GM21515 (cell line): ENCODE measurements around the gene LITAF.

Experiments
- ATAC-seq: cut with Tn5 transposase; IDR thresholded peaks from one replicate; pipeline ENCODE4 v1.9.1; 2021; ENCODE audit not compliant: unreplicated experiment

Gene LITAF

DNA sequence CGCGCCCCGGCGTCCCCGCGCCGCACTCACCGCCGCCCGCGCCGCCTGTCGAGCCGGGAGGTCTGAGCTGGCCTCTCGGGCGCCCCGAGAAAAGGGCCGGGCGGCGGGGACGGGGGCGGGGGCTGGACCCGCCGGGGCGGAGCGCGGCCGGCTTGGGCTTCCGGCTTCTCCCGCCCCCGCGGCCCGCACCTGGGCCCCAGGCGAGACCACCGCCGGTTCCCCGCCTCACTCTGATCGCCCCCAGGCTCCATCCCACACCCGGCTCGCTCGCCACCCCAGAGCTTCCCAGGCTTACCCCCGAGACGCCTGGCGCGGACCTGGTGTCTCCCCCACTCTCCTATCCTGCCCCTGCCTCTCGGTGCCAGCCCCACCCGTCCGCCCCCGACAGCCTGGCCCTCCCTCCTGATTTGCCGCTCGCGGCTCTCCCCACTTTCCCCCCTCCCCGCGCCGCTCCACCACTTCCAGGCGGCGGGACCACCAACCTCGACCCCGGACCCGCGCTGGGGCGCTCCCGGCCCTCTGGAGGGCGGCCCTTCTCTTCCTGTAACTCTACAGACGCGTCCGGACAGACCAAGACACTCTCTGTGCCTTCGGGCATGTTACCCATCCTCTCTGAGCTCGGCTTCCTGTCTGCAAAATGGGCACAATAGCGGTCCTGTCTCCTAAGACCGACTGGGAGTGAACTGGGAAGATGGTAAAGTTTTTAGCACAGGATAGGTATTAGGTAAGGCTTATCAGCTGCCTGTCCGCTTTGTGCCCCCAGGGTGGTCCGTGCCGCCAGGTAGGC is at the start of gene LITAF:
Gene LITAF, minus strand, starts transcription at position 64 of the 787 bp plus-strand sequence. CDS start 30,189 bp downstream, outside the sequence.
- ATAC-seq, result peak; percentile 41

DNA sequence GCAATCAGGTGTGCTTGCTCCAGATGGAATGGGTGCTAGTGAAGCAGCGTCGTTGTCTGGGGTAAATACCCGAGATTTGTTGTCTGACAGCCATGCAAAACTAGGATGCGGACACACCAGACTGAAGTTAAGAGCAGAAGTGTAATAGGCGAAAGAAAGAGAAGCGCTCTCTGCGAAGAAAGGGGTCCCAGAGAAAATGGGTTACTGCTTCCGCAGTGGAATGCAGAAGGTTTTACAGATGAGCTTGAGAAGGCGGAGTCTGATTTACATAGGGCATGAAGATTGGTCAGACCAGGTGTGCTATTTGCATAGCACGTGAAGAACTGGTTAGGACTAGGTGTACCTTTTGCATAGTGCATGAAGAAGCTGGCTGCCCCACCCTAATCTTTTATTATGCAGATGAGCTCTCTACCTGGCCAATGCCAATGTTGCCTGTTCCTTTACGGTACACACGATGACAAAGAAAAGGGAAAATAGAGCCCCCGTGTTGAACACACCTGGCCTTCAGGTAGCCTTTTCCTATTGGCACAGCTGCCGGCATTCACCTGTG is 49.5 kb upstream of the LITAF start:
- ATAC-seq, result no peak

DNA sequence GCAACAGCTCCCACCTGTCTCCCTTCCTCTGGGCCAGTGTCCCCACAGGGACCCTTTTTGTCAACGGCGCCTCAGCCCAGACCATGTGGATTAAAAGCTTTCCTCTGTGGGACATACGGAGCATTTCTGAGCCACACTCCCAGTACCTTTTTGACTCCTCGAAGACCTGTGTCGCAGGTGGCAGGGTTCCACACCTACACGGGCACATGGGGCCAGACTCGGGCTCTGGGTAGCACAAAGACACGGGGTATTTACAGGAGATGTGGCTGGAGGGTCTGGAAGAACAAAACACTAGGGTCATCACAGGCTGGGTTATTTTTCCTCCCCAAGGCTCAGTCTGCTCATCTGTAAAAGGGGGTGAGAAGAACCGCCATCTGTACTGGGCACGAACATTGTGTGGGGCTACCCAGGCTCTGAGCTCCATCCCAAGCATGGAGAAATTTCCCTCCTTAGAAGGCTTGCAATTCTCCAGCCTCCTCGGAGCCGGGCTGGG is 49.0 kb upstream of the LITAF start:
- no peak for ATAC-seq

DNA sequence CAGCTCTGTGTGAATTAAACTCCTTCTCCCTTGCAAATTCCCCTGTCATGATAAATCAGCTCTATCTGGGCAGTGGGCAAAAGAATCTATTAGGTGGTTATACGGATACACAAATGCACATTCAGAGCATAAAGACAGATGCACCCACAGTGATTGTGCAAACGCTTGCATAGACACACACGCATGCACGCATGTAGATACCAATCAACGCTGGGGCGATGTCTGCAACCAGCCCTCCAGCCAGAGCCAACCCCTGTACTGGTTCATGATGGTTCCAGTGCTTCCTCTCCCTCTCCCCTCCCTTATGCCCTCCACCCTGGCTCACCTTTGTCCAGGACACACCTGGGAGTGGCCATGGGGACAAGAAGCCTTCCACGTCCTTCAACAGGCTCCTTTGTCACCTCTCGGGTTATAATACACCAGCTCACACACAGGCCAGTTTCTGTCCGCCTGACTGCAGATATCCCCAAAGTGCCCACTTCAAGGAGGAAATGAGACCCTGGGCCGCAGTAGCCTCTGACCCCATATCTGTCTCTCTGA is 48.5 kb upstream of the LITAF start:
- no peak for ATAC-seq

DNA sequence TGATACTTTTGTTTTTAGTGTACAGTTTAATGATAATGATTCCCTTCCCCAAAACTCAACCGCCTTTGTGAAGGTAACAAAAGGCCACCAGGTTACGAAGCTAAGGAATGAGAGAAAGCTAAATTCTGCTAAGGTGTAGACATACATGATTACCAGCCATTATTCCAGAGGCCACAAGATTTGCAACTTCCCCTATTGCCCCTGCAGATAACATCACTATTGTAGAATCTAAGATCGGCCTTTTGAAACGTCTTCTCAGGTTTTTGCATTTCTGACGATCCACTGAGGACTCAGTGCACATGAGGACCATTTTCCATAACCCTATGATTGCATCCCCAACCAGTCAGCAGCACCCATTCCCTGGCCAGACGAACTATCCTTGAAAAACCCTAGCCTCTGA is 47.6 kb upstream of the LITAF start:
- no peak for ATAC-seq

DNA sequence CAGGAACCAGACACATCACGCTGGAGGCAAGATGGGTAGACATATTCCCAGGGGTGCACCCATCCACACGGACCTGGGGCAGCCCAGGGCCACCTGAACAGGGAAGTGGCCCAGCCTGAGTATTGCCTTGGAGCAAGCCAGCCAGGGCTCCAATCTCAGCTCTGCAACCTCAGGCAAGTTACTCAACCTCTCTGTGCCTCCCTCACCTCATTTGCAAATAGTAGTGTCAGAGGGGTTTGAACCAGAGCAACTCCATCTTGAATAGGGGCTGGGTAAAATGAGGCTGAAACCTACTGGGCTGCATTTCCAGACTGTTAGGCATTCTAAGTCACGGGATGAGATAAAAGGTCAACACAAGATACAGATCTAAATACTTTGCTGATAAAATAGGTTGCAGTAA is 46.4 kb upstream of the LITAF start:
- no peak for ATAC-seq

DNA sequence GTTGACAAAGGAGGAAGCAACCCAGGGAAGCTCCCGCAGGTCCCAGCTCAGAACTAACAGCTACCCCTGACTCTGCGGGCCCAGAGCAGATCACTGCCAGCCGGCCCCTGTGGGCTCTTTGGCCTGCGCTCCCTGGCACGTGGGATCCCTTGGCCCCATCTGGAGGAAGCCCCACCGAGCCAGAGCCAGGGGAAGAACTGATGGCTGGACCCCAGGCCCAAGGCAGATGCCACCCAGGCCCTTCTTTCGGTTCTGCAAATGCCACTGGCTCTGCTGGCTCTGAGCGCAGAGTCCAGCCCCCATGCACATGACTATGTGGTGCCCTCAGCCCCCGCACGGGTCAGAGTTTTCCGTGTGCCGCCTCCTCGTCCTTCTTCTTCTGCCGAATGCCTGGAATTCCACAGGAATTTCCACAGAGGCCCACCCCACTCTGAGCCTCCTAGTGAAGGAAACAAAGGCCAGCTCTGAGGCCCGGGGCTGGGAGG is 45.8 kb upstream of the LITAF start:
- ATAC-seq, result no peak

DNA sequence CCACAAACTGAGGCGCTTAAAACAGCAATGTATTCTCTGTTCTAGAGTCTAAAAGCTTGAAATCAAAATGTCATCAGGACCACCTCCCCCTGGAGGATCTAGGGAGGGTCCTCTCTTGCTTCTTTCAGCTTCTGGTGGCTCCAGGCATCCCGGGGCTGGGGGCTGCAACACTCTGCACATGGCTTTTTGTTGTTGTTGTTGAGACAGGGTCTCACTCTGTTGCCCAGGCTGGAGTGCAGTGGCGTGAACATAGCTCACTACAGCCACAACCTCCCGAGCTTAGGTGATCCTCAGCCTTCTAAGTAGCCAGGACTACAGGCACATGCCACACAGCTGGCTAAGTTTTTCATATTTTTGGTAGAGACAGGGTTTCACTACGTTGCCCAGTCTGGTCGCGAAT is 44.5 kb upstream of the LITAF start:
- no peak for ATAC-seq

DNA sequence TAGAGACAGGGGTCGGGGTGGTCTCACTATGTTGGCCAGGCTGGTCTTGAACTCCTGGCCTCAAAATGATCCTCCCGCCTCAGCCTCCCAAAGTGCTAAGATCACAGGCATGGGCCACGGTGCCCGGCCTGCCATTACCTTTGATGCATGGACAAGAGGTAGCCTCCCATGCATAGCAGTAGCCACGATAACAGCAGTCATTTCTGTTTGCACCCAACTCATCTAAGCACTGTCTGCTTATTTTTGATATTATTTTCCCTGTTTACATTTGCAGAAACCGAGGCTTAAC is 44.0 kb upstream of the LITAF start:
- ATAC-seq, result no peak

DNA sequence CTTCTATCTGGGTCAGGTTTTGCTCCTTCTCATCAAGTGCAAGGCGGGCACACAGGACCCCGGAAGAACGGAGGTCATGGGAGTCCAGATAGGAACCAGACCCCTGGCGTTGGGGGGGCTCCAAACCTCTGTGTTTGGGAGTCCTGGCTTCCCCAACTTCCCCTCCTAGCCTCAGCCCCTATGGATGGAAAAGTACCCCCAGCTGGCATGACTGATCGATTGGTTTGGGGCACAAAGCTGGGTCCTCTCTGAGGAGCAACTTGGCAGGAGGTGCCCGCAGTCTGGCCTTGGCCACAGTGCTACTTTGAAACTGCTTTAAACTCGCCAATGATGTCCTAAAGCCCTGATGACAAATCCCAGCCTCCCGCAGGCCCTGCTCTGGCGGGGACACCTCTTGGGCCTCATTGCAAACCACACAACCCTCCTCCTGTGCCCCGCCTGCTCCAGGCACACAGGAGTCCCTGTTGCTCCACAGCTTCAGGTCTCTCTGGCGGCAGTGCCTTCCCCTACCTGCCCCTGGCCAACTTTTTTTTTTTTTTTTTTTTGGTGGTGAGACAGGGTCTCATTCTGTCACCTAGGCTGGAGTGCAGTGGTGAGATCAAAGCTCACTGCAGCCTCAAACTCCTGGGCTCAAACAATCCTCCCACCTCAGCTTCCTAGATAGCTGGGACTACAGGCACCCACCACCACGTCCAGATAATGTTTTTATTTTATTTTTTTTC is 43.5 kb upstream of the LITAF start:
- no peak for ATAC-seq

DNA sequence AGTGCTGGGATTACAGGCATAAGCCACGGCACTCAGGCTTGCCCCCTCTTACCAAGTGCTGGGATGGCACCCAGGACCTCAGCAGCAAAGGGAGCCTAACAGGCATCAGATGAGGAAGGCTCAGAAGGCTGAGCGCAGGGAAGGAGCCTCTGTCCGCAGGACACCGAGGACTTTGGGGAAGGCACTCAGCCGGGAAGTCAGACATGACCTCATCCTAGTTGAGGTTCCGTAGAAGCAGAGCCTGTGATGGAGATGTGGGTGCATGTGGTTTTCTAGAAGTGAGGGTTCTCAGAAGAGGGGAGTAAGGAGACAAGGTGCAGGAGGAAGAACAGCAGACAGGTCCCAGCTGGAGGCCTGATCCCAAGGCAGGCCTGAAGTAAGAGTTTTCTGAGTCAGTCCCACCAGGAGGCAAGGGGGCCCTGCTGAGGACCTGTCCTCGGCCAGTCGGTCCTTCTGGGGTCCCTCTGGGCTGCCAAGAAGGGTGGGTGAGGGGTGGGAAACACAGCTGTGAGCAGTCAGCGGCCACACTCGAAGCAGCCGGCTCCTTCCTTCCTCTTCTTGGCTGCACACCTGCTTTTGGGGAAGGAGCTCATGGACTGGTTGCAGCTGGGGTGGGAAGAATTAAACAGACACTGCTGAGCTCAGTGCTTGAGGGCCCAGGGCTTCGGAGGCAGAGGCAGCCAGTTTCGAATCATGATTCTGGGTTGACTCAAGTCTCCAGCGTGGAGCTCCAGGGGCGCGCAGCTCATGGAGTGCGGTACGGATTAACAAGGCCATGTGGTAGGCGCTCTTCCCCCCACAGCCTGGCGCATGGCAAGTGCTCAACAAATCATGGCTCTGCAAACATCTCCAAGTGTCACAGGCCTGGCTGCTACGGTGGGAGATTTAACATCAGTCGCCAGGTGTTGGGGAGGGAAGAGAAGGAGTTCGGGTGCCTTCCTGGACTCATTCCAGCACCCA is 42.6 kb upstream of the LITAF start:
- no peak for ATAC-seq

DNA sequence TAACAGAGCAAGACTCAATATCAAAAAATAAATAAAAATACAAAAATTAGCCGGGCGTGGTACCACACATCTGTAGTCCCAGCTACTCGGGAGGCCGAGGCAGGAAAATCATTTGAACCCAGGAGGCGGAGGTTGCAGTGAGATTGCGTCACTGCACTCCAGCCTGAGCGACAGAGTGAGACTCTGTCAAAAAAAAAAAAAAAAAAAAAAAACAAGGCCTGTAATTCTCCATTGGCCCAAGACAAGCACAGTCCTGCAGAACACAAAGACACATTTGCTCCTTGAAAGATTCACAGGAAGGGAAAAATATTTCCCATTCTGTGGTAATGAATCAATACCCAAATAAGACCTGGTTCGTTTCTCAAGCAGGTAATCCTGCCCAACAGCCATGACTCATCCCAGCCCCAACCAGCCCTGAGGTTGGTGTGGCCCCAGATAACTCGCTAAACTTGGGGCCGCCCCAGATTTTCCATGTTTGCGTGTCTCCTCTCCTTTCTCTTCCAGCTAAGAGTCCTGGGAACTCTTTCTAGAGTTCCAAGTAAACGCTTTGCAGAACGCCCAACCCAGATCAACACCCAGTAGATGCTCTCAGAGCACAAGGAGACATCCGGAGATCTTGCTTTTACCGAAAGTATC is 41.2 kb upstream of the LITAF start:
- ATAC-seq, result no peak

DNA sequence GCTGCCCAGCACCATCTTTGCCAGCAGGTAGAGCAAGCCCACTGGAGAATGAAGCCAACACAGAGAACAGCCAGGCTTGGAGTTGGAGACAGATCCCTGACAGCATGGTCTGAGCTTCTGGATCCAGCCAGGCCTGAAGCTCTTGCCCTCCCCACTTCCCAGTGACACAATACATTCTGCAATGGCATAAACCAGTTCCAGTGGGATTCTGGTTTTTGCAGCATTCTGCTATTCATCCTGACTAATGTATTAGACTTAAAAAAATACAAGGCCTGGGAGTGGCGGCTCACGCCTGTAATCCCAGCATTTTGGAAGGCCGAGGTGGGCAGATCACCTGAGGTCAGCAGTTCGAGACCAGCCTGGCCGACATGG is 40.6 kb upstream of the LITAF start:
- ATAC-seq, result no peak

DNA sequence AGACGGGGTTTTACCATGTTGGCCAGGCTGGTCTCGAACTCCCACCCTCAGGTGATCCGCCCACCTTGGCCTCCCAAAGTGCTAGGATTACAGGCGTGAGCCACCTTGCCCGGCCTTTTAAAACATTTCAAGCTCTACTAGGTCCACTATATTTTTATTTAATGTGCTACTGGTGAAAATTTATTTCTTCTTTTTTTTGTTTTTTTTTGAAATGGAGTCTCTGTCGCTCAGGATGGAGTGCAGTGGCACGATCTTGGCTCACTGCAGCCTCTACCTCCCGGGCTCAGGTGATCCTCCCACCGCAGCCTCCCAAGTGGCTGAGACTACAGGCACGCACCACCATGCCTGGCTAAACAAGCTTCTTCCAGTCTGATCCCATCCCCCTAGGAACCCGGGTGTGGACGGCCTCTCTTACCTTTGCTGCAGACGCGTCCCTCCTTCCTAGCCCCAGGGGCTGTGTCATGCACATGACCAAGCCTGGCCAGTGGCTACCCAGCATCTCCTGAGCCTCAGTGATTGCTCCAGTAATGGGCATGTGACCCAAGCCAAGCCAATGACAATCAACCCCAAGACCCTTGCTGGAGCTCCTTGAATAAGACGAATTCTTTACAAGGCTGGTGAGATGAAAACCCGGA is 40.1 kb upstream of the LITAF start:
- ATAC-seq, result no peak

DNA sequence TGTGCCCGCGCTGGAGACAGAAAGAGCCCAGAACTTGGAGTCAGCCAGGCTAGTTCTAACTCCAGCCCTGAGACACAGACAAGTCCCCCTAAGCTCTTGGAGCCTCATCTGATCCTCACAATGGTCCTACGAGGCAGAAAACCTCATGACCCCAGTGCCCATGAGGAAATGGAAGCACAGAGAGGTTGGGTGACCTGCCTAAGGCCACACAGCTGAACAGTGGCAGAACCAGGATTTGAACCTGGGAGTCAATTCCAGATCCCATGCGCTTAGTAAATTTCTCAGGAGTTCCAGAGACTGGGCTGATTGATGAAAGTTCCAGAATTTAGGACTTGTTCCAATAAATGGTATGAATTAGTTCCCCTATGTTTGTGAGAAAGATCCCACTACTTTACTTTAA is 39.0 kb upstream of the LITAF start:
- ATAC-seq, result no peak

DNA sequence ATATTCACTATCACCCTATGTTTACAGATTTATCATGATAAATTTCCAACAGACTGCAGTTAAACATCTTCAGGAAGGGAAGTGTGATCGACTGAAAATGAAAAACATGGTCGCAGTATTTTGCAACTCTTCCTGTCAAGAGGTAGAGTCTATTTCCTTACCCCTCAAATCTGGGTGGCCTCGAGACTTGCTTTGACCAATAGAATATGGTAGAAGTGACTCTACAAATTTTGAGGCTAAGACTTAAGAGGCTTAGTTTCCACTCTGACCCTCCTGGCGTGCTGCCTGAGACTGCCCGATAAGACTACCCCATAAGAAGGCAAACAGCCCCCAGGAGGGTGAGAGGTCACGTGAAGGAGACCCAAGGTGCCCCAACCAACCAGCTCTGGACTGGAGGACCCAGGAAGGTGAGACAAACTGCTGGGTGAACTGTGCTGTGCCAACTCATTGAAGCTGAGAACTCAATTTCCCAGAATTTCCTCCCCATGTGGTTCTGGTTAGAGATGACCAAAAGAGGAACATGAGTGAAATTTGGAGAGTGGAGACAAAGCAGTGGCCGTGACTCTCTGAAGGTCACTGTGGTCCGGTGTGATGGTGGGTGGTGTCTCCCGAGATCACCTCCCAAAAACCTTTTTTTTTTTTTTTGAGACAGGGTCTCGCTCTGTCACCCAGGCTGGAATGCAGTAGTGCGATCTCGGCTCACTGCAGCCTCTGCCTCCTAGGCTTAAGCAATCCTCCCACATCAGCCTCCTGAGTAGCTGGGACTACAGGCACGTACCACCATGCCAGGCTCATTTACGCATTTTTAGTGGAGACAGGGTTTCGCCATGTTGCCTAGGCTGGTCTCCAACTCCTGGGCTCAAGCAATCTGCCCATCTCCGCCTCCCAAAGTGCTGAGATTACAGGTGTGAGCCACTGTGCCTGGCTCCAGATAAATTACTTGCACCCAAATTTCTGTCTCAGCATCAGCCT is 38.2 kb upstream of the LITAF start:
- no peak for ATAC-seq

DNA sequence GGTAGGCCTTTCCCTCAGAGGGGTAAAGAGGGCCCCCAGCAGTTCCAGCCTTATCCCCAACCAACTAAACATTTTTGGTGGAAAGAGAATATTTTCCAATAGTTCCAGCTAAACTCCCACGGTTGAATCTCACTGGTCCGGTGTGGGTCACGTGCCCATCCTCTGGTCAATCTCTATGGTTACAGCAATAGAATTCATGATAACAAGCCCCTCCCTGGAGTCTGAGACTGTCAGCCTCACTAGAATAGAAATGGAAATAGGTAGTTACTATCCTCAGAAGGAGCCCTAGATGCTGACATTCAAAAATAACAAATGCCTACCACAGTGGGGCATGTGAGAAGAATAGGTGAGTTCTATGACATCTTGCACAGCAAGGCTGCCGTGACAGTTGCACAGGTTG is 37.5 kb upstream of the LITAF start:
- ATAC-seq, result no peak

DNA sequence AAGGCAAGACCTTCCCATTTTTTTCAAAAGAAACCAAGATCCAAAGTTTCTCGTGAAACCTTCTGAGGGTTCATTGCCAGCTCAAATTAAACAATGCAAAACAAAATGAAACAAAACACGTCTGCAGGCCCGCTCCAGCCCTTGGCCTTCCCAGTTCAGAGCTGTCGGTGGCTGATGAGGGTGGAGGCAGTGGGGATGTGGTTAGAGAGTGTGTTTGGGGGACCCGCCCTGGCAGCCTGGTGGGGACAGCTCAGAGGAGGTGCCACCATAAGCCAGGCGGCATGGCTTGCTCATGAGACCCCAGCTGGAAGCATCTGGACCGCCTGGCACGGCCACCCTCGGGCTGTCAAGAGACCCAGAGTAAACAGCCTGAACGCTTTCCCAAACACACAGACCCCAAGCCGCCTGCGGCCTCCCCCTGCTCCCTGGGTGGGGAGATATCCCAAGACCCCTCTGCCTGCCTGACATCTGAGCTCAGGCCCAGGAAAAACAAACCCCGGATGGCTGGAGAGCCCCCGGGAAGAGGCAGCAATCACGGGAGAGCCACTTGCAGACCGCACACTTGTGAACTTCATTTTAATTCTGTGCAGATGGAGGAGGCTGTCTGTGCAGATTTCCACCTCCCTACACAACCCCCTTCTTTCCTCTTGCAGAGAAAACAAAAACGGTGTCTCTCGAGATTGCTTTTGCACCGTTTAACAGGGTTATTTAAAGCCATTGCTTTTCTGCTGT is 35.4 kb upstream of the LITAF start:
- ATAC-seq, result no peak
